Mesenchymal stem cell (in vitro differentiated cells and primary cell): Measurements from ENCODE around the gene FGR.

Experiments
- DNase-seq: peaks from one replicate; pipeline ENCODE4 v3.0.0-alpha.2; 2013
- H2AFZ ChIP-seq: one replicate; pipeline ENCODE4 v1.6.1; 2013; ENCODE audit warnings: low read depth, mild to moderate bottlenecking, control low read depth, inconsistent platforms, low read length, moderate library complexity
- H2AK5ac ChIP-seq: 2 replicates; pipeline ENCODE4 v1.6.1; 2013; ENCODE audit warnings: low read length, moderate library complexity, mild to moderate bottlenecking, inconsistent platforms; ENCODE audit not compliant: severe bottlenecking
- H2BK120ac ChIP-seq: one replicate; pipeline ENCODE4 v1.6.1; 2013; ENCODE audit warnings: low read depth, mild to moderate bottlenecking, inconsistent platforms, low read length, moderate library complexity
- H2BK12ac ChIP-seq, 2 experiments: one replicate each; pipeline ENCODE4 v1.6.1; 2013; ENCODE audit warnings: inconsistent platforms in 2 of 2, low read length in 2 of 2, mild to moderate bottlenecking in 2 of 2, moderate library complexity in 2 of 2, control low read depth in 1 of 2
- H2BK15ac ChIP-seq: one replicate; pipeline ENCODE4 v1.6.1; 2013; ENCODE audit warnings: mild to moderate bottlenecking, low read depth, inconsistent platforms; ENCODE audit not compliant: poor library complexity, severe bottlenecking
- H2BK5ac ChIP-seq: 2 replicates; pipeline ENCODE4 v1.6.1; 2013; ENCODE audit warnings: low read depth, mild to moderate bottlenecking, low read length, control low read depth, inconsistent platforms; ENCODE audit not compliant: poor library complexity, severe bottlenecking
- H3K14ac ChIP-seq, 2 experiments: one replicate each; pipeline ENCODE4 v1.6.1; 2013; ENCODE audit warnings: inconsistent platforms in 2 of 2, low read length in 2 of 2, control low read depth in 1 of 2, mild to moderate bottlenecking in 1 of 2, moderate library complexity in 1 of 2
- H3K18ac ChIP-seq, 2 experiments: one replicate each; pipeline ENCODE4 v1.6.1; 2013; ENCODE audit warnings: inconsistent platforms in 2 of 2, low read length in 2 of 2, control low read depth in 1 of 2, low read depth in 1 of 2, mild to moderate bottlenecking in 1 of 2
- H3K23ac ChIP-seq, 2 experiments: one replicate each; pipeline ENCODE4 v1.6.1; 2013; ENCODE audit warnings: inconsistent platforms in 2 of 2, low read length in 2 of 2, mild to moderate bottlenecking in 2 of 2, moderate library complexity in 2 of 2, control low read depth in 1 of 2
- H3K27ac ChIP-seq: 2 replicates; pipeline ENCODE4 v1.5.1; 2013; ENCODE audit warnings: mild to moderate bottlenecking, moderate library complexity, low read length, control low read depth, inconsistent platforms; ENCODE audit not compliant: poor library complexity, severe bottlenecking
- H3K27me3 ChIP-seq, 2 experiments: 2 replicates each; pipeline versions ENCODE4 v1.6.1 to v1.7.0; 2013; ENCODE audit warnings: low read length in 2 of 2, mild to moderate bottlenecking in 2 of 2, moderate library complexity in 2 of 2, control low read depth in 1 of 2, inconsistent platforms in 1 of 2; ENCODE audit not compliant: control insufficient read depth in 1 of 2, insufficient read depth in 1 of 2
- H3K36me3 ChIP-seq, 2 experiments: 2 replicates each; pipeline versions ENCODE4 v1.6.1 to v1.7.0; 2013; ENCODE audit warnings: low read length in 2 of 2, control low read depth in 1 of 2, inconsistent platforms in 1 of 2, low read depth in 1 of 2, mild to moderate bottlenecking in 1 of 2; ENCODE audit not compliant: insufficient read depth in 2 of 2, control insufficient read depth in 1 of 2
- H3K4ac ChIP-seq, 2 experiments: one replicate each; pipeline ENCODE4 v1.6.1; 2013; ENCODE audit warnings: inconsistent platforms in 2 of 2, low read length in 2 of 2, mild to moderate bottlenecking in 2 of 2, moderate library complexity in 2 of 2, control low read depth in 1 of 2, low read depth in 1 of 2
- H3K4me1 ChIP-seq: 2 replicates; pipeline ENCODE4 v1.6.1; 2013; ENCODE audit warnings: low read depth, low read length, control low read depth; ENCODE audit not compliant: control insufficient read depth, insufficient read depth
- H3K4me2 ChIP-seq: 2 replicates; pipeline ENCODE4 v1.6.1; 2013; ENCODE audit warnings: low read length, mild to moderate bottlenecking, inconsistent platforms; ENCODE audit not compliant: poor library complexity, severe bottlenecking
- H3K4me3 ChIP-seq, 2 experiments: 2 replicates each; pipeline versions ENCODE4 v1.5.1 to v1.7.0; 2013; ENCODE audit warnings: low read length in 2 of 2, mild to moderate bottlenecking in 2 of 2, control low read depth in 1 of 2, low read depth in 1 of 2; ENCODE audit not compliant: insufficient read depth in 1 of 2
- H3K79me1 ChIP-seq: replicated peaks from 2 replicates; pipeline ENCODE4 v1.6.1; 2013; ENCODE audit warnings: mild to moderate bottlenecking, control low read depth, low read length, inconsistent platforms; ENCODE audit not compliant: poor library complexity, severe bottlenecking
- H3K9ac ChIP-seq: 2 replicates; pipeline ENCODE4 v1.7.0; 2013; ENCODE audit warnings: mild to moderate bottlenecking, low read length, moderate library complexity
- H3K9me3 ChIP-seq: 2 replicates; pipeline ENCODE4 v1.7.0; 2013; ENCODE audit warnings: mild to moderate bottlenecking, low read length; ENCODE audit not compliant: control insufficient read depth
- H4K8ac ChIP-seq: one replicate; pipeline ENCODE4 v1.6.1; 2013; ENCODE audit warnings: inconsistent platforms, mild to moderate bottlenecking, low read length, moderate library complexity
- H4K91ac ChIP-seq: one replicate; pipeline ENCODE4 v1.6.1; 2013; ENCODE audit warnings: mild to moderate bottlenecking, low read length, inconsistent platforms
- WGBS: methylation state at CpG from one replicate; pipeline ENCODE4 v1.1.7; 2013; ENCODE audit warnings: mixed read lengths; 5-methylcytosine and 5-hydroxymethylcytosine counted together

The FGR gene

DNA sequence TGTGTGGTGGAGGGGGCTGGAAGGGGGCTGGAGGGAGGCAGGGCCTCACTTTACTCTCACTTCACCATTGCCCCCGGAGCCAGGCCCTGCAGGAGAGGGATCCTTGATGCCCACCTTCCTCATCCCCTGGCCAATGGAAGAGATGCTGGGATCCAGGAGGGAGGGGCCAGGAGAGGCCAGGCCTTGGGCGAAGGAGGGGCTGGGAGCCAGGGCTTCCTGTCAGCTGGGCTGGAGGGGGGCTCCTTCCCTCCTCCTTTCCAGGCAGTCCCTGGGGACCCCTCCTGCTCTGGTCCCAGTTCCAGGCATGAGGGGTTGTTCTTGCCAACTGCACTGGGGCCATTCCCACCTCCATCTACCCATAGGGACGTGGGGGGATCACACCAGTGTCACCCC, 36.7 kb downstream of the FGR start:
- Histone ChIP-seq H3K27me3 (no peaks in the 10 kb centered on the region), H3K4me2 (peak overlapping the region; percentile 5), H3K18ac (peak overlapping the region; percentile 67 to 97), H3K23ac (no peak overlapping the region), H3K9ac (peak overlapping the region; percentile 67), H3K9me3 (no peaks in the 10 kb centered on the region), H2AK5ac (peak overlapping the region; percentile 88), H3K4me1 (peaks cover 84% of the 10 kb centered on the region), H3K4me3 (peak overlapping the region in 1 of 2 experiments; percentile 35), H4K91ac (peak overlapping the region; percentile 96), H3K79me1 (peaks cover 16% of the 10 kb centered on the region), H3K36me3 (peaks cover 10 to 28% of the 10 kb centered on the region in 2 experiments), H2BK120ac (peak overlapping the region; percentile 74), H3K27ac (peak overlapping the region; percentile 20), H2BK12ac (peak overlapping the region; percentile 37 to 81), H2BK5ac (no peak overlapping the region), H4K8ac (peak overlapping the region; percentile 67), H2BK15ac (peak overlapping the region; percentile 85), H3K4ac (peak overlapping the region; percentile 19 to 96), H3K14ac (peak overlapping the region in 1 of 2 experiments; percentile 80), H2AFZ (no peak overlapping the region)
- 40% methylated on average over 2 of the region's 3 CpGs for WGBS
- peak; percentile 56 for DNase-seq

DNA sequence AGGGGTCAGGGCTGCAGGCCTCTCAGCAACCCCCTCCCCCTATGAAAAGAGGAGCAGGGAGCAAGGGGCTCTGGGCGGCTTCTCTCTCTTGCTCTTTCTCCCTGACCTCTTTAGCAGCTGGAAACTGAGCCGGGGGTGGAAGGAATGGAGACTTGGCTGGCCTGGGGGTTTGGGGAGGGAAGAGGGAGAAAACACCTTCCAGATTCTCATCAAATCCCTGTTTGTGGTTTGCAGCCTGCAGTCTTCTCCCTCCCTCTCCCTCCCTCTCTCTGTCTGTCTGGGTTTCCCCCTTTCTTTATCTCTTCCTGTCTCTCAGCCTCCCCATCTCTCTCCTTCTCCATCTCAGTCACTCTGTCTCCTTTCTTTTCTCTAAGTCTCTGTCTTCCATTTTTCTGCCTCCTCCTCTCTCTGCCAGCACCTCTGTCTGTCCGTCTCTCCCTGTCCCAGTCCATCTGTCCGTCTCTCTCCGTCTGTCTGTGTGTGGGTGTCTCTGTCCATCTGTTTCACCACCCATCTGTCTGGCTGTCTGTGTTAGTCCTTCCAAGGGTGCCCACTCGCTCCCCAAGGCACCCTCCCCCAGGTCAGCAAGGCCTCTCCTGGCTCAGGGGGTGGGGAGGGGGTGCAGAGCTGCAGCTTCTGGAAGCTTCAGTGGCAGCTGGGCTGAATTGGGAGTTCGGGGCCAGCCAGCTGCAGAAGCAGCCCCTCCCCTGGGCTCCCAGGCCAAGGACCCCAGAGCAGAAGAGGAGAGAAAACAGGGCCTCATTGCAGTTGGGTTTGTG, 37.3 kb downstream of the FGR start:
- Histone ChIP-seq H3K23ac (peak overlapping the region in 1 of 2 experiments; percentile 56), H3K4me3 (no peak overlapping the region), H3K9ac (peak overlapping the region; percentile 39), H3K79me1 (peaks cover 16% of the 10 kb centered on the region), H3K4ac (peak overlapping the region in 1 of 2 experiments; percentile 45), H3K9me3 (no peaks in the 10 kb centered on the region), H2AFZ (no peak overlapping the region), H4K91ac (peak overlapping the region; percentile 30), H2BK120ac (peak overlapping the region; percentile 51), H3K14ac (peak overlapping the region in 1 of 2 experiments; percentile 62), H3K27ac (peak overlapping the region; percentile 6), H2BK12ac (peak overlapping the region in 1 of 2 experiments; percentile 45), H3K4me2 (peak overlapping the region; percentile 19), H2BK5ac (no peak overlapping the region), H3K4me1 (peaks cover 90% of the 10 kb centered on the region), H2AK5ac (peak overlapping the region; percentile 63), H4K8ac (peak overlapping the region; percentile 5), H2BK15ac (no peak overlapping the region), H3K27me3 (no peaks in the 10 kb centered on the region), H3K18ac (peak overlapping the region; percentile 67 to 85), H3K36me3 (peaks cover 10 to 29% of the 10 kb centered on the region in 2 experiments)
- 72% methylated on average over 4 of the region's 7 CpGs for WGBS
- no peak for DNase-seq

DNA sequence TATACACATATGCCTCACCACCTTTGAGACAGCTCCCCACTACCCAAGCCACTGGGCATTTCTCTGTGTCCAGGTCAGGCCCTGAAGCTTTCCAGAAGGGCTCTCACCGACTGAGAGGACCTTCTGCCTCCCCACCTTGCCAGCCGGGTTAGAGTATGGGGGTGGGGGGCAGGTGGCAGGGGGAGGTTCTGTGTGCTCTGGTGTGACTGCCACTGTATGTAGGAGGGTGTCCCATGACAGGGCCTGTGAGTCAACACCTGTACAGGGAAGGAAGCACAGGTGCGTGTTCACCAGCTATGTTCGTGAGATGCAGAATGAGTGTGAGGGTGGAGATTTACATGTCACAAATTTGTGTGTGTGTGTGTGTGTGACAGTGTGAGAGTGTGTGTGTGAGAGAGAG, 38.0 kb downstream of the FGR start:
- Histone ChIP-seq H2BK120ac (no peak overlapping the region), H3K14ac (peak overlapping the region in 1 of 2 experiments; percentile 62), H2BK15ac (no peak overlapping the region), H4K91ac (peak overlapping the region; percentile 30), H3K36me3 (peaks cover 10 to 35% of the 10 kb centered on the region in 2 experiments), H3K18ac (peak overlapping the region in 1 of 2 experiments; percentile 69), H4K8ac (no peak overlapping the region), H3K4me3 (no peak overlapping the region), H3K23ac (peak overlapping the region in 1 of 2 experiments; percentile 56), H3K4me1 (peaks cover 96% of the 10 kb centered on the region), H3K79me1 (peaks cover 18% of the 10 kb centered on the region), H3K4ac (no peak overlapping the region), H2AFZ (no peak overlapping the region), H2BK12ac (peak overlapping the region in 1 of 2 experiments; percentile 45), H3K27ac (no peak overlapping the region), H2BK5ac (no peak overlapping the region), H2AK5ac (peak overlapping the region; percentile 38), H3K9me3 (no peaks in the 10 kb centered on the region), H3K4me2 (no peak overlapping the region), H3K9ac (no peak overlapping the region), H3K27me3 (no peaks in the 10 kb centered on the region)
- 81% methylated on average over 4 of the region's 4 CpGs for WGBS
- no peak for DNase-seq

DNA sequence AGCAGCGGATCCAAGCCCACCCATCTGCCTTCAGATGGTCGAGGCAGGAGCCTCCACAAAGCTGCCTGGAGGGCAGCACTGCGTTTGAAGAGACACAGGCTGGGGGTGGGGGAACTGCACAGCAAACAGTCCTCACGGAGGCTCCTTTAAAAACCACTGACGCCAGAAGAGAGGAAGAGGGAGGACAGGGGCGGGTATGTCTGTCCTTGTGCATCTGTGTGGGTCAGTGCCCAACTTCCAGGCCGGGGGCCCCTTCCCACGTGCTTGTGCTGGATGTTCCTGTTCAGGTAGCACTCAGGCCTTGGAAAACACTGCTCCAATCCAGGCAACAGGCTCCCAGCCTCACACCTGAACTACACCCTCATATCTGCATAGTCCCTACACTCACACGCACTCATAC, 38.7 kb downstream of the FGR start:
- Histone ChIP-seq H3K23ac (peak overlapping the region in 1 of 2 experiments; percentile 62), H3K4me3 (no peak overlapping the region), H2BK5ac (no peak overlapping the region), H2AK5ac (peak overlapping the region; percentile 21), H3K14ac (peak overlapping the region in 1 of 2 experiments; percentile 35), H4K8ac (no peak overlapping the region), H2BK15ac (peak overlapping the region; percentile 52), H3K4ac (peak overlapping the region; percentile 41 to 51), H3K79me1 (peaks cover 20% of the 10 kb centered on the region), H3K18ac (peak overlapping the region; percentile 63 to 71), H2AFZ (no peak overlapping the region), H3K27me3 (no peaks in the 10 kb centered on the region), H3K4me2 (no peak overlapping the region), H3K9ac (peak overlapping the region; percentile 29), H2BK12ac (peak overlapping the region in 1 of 2 experiments; percentile 72), H3K4me1 (peaks cover 95% of the 10 kb centered on the region), H4K91ac (peak overlapping the region; percentile 74), H2BK120ac (peak overlapping the region; percentile 50), H3K36me3 (peaks cover 10 to 36% of the 10 kb centered on the region in 2 experiments), H3K9me3 (no peaks in the 10 kb centered on the region), H3K27ac (no peak overlapping the region)
- no peak for DNase-seq
- 30% methylated on average over 9 of the region's 9 CpGs for WGBS
